ENCODE measurements around the gene FGA.
"Not testable (repeated sequence)": the region's sequence is repeated elsewhere in the genome, so short reads cannot be mapped to it uniquely, and the experiment has no call there.

Gene FGA

DNA sequence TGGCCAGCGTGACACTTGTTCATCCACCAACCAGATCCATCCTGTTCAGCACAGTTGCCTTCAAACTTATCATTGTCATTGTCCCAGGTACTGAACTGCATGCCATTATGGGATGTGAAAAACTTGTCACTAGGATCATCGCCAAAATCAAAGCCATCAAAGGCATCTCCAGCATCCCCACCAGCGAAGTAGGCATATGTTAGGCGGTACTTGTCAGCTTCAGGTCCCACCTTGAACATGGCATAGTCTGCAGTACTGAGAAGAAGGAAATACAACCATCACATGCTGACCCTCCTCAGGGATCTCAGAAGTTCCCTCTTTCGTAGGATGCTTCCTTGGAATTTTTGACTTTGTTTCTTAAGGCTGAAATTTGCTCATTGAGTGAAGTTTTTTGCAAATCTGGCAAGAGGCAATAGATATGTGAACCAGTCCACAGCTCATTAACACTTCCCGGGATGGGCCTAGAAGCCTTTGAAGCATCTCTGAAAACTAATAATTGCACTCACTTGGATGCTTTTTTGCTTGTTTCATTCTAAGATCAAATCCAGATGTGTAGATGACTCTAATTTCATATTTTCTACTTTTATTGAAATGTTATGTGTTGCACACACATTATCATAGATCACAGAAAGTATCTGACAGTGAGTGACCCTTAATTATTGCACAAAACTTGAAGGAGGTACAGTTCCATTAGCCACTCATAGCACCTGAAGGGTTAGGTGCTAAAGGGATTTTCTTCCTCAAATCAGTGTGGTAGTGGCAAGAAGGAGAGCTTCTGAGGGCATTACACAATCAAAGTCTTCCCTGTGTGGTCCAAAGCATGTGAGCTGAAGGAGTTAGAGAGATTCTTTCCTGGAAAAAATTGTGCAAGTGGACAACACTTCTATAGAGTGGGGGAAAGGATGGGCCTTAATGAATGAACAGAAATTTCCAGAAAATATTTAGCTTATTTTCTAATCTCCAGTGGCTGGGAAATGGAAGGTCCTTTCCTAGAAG is 16.5 kb upstream of the FGA start:
- DNase-seq: no peak

DNA sequence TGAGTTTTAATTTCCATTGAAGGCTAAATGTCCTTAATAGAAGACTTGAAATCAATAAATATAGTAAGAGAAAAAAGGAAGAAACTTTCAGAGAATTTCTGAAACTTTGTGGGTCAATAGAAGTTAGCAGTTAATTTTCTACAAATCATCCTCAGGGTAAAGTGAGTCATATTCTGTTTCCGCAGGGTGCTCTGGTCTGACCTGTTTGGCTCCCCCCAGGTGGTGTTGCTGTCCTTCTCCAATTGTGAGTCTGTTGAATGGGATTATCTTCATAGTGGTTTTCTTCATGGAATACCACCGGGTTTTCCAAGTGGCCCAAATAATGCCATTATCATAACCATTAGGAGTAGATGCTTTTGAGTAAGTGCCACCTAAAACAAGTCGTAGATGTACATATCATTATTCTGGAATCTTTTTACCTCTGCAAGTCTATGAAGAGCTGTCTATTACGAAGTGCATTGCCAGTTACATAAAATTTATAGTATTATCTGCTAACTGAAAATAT is 14.2 kb upstream of the FGA start:
- no peak for DNase-seq

DNA sequence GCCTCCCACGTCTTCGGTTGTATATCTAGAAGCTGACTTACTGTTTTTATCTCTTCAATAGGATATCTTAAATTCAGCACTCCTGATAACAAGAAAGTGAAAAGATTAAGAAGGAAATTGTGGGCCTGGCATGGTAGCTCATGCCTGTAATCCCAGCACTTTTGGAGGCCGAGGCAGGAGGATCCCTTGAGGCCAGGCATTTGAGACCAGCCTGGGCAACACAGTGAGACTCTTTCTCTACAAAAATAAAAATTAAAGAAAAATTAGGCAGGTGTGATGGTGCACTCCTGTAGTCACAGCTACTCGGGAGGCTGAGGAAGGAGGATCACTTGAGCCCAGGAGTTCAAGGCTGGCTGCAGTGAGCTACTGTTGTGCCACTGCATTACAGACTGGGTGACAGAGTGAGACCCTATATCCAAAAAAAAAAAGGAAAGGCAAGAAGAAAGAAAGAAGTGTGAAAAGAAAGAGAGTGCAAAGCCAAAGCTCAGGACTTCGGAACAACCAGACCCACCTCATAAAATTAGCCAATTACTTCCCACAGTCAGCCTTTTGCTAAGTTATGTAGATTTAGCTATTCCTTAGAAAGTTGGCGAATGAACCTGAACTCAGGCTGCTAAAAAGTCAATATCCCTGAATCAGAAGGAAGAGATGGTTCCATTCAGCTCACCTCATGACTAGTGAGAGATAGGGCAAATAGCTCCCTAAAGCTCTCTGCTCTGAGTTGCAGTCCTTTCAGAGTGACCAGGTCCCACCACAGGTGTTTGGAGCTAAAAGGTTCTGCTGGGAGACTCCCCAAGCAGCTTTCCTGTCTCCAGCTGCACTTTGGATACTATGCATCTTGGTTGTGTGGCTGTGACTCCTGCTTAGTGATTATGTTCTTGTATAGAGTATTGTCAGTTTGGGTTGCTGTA is 12.7 kb upstream of the FGA start:
- no peak for DNase-seq

DNA sequence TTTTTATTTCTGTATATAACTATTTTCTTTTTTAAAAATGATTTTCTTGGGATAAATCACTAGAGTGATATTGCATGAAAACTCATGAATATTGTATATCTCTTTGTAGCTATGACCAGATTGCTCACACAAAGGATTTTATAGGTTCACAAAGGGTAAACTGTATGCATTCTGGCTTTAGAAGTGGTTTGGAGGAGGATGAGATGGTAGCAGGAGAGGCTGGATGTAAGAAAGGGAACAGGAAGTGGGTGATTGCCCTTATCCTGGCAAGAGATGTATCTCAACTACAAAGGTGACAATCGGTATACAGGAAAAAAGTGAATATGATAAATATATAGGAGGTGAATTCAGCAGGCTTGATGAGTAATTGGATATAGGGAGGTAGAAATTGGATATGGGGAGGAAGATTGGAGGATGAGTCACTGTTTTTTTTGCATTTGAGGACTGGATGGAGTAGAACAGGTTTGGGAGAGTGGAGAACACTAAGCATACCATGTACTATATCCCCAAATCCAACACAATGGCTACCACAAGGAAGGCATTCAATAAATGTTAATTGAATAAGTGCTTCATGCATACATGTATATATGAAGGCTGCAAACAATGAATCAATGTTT is 12.0 kb upstream of the FGA start:
- DNase-seq: no peak

DNA sequence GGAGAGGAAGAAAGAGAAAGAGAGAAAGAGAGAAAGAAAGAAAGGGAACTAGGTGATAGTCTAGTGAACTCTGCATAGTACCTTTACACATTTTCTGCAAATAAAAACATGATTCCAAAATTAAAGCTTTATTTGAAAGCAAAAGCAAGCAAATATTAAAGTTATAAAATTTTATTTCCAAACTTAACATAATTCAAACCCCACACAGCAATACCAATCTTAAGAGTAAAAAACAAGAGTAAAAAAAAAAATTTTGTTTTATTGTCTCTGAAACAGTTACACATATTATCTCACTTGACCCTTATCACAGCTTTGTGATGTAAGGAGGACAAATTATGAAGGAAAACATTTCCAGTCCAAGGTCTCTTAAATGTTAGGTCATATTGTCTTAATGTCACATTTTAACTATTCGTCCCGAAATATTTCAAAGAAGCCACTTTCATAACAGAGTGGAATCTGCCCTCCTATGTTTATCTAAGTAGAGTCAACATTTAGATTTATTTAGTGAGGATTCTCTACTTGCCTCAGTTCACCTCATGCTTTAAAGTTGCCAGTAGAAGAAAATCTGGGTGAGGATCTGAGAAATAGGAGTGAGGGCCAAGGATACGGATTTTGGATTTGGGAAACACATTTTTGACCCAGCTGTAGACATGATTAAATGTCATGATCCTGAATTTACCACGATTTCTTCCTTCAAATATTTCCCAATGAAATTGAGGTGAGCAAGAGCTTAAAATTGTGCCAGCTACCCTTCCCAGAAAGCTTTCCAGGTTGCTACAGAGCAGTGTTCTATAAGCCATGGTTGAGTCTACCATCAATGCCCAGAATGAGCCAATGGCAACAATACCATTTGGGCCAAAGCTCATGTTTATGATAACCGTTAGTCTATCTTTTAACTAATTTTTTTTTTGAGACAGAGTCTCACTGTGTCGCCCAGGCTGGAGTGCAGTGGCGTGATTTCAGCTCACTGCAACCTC is 7.5 kb upstream of the FGA start:
- DNase-seq: no peak

DNA sequence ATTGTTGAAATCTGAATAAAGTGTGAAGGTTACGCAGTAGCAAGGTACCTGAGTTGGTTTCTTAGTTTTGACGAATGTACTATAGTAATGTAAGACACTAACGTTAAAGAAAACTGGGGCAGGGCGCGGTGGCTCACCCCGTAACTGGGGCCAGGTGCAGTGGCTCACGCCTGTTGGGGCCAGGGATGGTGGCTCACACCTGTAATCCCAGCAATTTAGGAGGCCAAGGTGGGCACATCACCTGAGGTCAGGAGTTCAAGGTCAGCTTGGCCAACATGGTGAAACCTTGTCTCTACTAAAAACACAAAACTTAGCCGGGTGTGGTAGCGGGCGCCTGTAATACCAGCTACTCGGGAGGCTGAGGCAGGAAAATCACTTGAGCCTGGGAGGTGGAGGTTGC is 6.7 kb upstream of the FGA start:
- DNase-seq: not testable (repeated sequence)

DNA sequence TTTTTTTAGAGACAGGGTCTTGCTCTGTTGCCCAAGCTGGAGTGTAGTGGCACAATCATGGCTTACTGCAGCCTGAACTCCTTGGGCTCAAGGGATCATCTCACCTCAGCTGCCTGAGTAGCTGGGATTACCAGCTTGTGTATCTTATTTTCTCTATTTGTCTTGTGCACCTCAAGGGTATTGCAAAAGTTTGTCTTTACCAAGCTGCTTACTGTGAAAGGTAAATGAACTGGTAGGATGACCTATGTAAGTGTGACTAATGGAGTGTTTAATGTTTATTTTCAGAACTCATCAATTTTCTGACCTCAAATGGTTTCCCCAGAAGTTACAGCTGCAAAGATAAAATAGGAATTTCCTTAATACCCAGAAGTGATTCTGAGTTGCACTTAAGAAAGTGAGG is 5.3 kb upstream of the FGA start:
- no peak for DNase-seq

DNA sequence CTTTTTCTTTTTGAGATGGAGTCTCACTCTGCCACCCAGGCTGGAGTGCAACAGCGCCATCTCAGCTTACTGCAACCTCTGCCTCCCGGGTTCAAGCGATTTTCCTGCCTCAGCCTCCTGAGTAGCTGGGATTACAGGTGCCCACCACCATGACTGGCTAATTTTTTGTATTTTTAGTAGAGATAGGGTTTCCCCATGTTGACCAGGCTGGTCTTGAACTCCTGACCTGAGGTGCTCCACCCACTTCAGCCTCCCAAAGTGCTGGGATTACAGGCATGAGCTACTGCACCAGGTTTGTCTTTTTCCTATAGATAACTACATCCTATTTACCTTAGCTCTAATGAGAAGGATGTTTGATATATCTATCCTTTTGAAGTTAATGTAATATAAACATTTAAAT is 3.8 kb upstream of the FGA start:
- not testable (repeated sequence) for DNase-seq

DNA sequence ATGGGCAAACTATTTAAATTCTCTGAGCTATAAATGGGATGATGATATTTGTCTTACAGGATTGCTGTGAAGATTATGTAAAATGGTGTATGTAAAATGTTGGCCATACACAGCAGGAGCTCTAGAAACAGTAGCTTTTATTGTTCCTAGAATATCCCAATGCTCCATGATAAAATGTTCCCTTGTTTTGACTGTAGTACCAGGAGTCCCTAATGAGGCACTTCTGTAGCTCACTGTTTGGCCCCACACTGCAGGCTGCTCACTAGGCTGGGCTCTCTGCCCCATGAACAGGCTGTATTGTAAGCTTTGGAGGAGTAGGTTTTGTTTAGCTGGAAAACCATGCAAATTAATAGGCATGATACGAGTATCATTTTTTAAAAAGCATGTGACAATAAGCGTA is 3.3 kb upstream of the FGA start:
- no peak for DNase-seq

DNA sequence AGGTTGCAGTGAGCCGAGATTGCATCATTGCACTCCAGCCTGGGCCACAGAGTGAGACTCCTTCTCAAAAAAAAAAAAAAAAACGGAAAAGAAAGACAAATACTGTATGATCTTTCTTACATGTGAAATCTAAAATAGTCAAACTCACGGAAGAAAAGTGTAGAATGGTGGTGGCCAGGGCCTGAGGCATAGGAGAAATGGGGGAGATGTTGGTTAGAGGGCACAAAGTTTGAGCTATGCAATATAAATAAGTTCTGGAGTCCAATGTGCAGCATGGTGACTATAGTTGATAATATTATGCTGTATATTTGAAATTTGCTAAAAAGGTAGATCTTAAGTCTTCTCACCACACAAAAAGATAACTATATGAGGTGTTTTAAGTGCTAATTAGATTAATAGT is 1.3 kb upstream of the FGA start:
- DNase-seq: no peak

DNA sequence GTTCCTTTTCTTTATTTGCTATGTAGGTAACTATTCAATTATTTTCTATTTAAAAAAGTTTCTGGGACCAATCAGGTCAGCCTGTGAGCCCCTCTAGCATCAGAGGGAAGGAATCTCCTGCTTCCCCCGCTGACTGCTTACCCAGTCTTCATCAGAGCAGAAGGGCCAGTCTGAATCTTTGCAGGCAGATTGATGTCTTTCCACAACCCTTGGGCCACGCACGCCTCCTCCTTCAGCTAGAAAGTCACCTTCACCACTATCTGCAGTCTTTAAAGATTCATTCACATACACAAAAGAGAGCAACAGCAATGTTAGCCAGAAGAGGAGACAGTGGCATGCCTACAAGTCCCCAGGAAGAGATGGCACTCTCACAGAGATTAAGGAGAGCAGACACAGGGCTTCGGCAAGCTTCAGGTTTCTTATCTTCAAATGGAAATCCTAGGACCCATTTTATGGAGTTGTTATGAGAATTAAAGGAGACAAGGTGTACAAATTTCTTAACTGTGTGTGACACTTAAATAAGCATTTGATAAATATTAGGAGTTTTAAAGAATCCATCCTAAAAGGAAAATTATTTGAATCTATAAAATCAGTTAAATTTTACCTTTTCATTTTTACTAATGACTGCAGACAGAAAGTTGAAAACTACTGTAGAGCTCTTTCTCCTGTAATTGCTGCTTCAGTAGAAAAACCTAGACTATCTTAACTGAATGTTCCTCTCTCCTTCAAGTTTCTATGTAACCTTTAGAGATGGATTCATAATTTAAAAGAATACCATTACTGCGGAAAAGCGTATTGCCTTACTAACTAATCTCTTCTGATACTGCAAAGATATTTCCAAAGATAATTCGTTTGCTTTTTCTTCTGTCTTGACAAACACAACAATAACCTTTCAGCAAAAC is 995 bp downstream of the FGA start:
- DNase-seq: no peak

DNA sequence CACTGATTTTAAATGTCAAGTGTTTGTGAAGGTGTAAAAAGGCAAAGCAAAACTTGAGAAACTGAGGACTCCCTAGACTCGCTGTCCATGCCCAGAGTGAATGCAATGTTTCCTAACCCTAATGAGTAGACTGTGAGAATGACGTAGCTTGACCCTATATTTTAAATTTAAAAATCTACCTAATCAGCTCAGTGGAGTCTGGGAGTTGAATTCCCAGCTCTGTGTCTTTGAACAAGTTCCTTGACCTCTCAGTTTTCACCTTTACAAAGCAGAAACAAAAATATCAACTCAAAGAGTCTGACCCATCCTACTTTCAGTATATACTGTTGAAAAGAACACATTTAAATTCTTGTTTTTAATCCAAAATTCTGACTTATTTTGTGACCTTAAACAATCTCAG is 2.3 kb downstream of the FGA start:
- no peak for DNase-seq

DNA sequence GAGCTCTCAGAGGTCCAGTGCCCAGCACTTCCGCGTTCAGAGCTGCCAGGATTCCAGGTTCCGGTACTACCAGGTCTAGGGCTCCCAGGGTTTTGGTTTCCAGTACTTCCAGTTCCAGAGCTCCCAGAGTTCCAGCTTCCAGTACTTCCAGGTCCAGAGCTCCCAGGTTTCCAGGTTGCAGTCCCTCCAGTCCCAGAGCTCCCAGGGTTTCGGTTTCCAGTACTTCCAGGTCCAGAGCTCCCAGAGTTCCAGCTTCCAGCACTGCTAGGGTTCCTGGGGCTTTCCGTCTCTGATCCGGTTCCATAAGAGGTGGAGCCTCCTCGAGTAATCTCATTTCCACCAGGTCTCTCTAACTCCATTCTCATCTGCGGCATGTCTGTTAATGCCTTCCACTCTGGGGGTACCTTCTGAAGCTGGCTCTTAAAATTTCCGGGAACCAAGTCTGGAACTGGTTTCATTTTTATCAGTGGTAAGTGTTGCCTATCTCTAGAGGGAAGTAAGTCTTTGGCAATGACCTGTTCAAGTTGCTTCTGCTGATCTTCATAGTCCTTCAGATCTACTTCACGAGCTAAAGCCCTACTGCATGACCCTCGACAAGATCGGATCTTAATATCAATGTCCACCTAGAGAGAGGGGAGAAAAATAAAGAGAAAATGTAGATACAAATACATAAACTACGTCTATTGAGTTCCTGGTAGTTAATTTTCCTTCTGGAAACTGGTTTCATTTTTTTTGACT is 4.1 kb downstream of the FGA start:
- DNase-seq: no peak

DNA sequence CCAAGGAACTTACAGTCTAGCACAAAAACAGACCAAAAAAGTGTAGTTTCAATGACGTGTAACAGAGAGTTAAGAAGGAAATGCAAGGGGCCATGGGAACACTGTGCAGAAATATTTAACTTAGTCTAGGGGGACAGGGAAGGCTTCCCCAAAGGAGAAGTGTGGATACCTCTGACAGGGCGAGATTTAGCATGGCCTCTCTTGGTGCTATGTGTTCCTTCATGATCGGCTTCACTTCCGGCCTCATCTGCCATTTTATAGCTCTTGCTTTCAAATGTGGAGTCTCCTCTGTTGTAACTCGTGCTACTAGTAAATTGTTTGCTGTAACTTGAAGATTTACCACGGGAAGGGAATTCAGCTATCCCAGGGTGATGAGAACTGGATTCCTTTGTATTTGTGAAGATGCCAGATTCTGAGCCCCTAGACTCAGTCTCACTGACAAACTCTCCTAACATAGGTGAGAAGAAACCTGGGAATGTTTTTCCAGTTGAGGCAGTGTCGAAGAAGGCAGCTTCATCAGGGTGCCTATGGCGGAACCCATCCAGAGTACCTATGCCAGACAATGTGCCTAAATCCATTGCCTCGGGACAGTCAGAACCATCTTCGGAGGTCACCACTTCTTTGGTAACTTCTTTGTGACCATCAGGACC is 5.0 kb downstream of the FGA start:
- DNase-seq: no peak

DNA sequence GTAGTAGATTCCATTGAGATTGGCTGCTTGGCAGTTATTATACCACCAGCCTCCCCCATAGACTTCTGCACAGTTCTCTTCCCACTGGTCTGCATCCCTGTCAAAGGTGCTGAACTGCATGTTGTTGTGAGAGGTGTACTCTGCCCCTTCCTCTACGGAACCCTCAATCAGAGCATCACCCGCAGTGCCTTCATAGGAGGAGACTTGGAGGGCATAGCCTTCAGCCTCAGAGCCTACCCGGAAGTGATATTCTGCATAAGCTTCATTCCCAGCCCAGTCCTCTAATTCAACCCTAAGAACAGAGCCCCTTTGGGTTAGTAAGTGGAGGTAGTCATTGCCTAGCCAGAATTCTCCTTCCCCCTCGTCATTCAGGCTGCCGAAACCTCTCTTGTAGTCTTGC is 6.3 kb downstream of the FGA start:
- no peak for DNase-seq

DNA sequence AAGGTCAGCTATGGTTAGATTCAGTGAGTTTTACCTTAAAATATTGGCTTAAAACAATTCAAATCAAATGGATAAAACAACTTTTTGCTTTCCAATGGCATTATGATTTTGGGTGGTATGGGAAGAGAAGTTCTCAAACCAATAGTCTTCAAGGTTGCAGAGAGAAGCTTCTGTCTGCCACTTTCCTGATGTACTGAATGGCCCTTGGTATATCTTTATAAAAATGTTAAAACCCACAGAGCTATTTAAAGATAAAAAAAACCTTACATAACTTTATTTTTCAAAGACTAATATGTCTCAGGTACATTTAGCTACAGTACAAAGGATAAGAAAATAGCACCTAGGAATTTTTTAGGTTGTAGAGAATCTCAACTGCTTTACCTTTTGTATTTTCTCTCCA is 6.9 kb downstream of the FGA start:
- no peak for DNase-seq

DNA sequence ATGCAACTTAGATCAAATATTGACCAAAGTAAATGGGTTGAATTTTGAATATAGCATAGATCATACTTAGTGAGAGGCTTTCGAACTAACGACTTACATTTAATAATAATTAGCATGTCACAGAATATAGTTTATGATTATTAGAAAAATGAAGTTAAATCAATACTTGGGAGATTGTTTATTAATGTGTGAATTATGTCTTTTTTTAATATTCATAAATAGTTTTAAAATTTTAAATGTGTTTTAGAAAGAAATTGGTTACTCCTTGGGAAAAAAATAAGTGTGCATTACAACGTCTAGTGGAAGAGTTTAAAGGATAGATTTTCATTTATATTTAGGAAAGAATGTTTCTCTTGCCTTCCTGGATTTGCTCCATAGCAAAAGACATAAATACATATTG is 7.3 kb downstream of the FGA start:
- DNase-seq: no peak

DNA sequence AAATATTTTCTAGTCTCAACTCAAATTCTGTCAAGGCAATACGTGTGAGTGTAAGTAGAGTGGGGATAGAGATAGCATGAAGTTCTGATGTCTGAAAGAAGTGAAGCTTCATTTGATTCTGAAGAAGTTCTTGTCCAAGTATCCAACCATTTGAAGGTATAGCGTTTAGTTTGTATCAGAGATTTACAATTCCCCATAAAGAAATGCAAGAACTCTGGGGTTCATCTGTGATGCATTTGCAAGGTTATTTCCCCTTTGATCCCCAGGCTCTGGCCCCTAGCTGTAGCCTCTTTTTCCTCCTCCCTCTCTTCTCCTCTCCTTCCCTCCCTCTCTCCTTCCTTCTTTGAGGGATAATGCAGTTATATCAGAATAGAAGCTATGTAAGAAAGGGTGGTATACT is 7.8 kb downstream of the FGA start:
- no peak for DNase-seq

DNA sequence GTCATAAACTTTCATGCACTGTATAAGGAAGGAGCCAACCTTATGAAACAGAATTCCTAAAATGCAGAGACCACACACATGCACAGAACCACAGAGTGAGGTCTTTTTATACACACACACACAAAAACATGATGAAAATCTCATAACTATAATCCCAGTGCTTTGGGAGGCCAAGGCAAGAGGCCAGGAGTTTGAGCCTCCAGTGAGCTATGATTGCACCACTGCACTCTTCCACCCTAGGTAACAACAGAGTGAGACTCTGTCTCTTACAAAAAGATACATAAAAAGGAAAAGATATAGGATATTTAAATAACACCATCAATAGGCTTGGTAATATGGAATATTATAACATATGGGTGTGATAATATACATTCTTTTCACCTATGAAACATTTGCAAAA is 10.6 kb downstream of the FGA start:
- no peak for DNase-seq

DNA sequence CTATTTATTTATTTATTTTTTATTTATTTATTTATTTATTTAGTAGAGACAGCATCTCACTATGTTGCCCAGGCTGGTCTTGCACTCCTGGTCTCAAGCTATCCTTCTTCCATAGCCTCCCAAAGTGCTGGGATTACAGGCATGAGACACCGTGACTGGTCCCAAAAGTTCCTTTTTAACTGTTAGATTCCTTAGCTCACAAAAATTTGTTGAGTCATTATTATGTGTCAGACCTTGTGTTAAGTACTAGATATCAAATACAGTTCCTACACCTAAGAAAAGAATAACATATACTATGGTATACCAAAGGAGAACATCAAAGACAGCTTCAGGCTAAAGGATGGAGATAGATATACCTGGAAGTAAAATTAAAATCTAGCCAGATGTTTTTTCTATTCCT is 11.6 kb downstream of the FGA start:
- DNase-seq: no peak
